Inflammatory macrophage (primary cell): Measurements from ENCODE around the gene UGT1A7.
"Not testable (repeated sequence)": the region's sequence is repeated elsewhere in the genome, so short reads cannot be mapped to it uniquely, and the experiment has no call there.

Source experiments
- DNase-seq, 2 donors: peaks; one replicate each; pipeline ENCODE4 v3.0.0-alpha.2; 2020 to 2022

Gene UGT1A7

DNA sequence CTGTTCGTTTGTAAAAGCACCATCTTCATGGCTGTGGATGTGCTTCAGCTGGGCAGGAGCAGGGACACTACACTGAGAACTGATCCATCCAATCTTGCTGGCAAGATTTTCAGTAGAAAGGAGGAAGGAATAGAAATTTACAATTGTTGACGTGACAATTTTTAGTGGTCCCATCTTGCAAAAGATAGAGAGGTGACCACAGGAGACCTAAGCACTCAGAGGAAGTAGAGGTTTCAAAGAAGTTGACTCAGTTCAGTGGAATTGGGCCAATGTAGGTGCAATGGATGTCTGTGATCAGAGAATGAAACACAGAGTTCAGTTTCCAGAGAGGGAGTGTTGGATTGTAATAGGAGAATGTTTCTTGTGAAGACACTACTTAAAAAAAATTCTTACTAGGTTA is 32.4 kb downstream of the UGT1A7 start:
- no peak for DNase-seq

DNA sequence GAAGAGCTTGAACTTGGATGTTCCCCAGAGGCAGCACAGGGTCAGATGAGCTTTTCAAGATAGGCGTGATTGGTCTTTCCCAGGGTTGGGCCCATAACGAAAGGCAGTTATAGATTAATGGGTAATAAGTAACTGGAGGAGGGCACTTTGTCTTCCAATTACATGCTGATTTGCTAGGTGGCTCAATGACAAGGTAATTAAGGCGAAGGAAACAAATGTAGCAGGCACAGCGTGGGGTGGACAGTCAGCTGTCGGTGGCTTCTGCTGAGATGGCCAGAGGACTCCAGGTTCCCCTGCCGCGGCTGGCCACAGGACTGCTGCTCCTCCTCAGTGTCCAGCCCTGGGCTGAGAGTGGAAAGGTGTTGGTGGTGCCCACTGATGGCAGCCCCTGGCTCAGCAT is 36.9 kb downstream of the UGT1A7 start, which contains the start of gene UGT1A4:
UGT1A4 (plus strand) TSS at position 185 of the 400 bp plus-strand sequence; CDS start at position 270, 85 bp downstream.
- no peak for DNase-seq

DNA sequence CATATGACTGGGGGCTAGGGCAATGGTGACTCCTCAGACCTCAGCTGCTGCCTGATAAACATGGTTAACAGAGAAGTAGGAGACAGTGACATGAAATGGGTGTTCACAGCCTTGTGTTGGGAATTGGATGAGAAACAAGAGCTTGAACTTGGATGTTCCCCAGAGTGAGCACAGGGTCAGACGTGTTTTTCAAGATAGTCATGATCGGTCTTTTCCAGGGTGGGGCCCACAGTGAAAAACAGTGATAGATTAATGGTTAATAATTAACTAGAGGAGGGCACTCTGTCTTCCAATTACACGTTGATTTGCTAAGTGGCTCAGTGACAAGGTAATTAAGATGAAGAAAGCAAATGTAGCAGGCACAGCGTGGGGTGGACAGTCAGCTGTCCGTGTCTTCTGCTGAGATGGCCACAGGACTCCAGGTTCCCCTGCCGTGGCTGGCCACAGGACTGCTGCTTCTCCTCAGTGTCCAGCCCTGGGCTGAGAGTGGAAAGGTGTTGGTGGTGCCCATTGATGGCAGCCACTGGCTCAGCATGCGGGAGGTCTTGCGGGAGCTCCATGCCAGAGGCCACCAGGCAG is 47.1 kb downstream of the UGT1A7 start, which contains the start of gene UGT1A3:
UGT1A3 (plus strand) TSS at position 320 of the 579 bp plus-strand sequence; CDS start at position 405, 85 bp downstream.
- DNase-seq: no peak

DNA sequence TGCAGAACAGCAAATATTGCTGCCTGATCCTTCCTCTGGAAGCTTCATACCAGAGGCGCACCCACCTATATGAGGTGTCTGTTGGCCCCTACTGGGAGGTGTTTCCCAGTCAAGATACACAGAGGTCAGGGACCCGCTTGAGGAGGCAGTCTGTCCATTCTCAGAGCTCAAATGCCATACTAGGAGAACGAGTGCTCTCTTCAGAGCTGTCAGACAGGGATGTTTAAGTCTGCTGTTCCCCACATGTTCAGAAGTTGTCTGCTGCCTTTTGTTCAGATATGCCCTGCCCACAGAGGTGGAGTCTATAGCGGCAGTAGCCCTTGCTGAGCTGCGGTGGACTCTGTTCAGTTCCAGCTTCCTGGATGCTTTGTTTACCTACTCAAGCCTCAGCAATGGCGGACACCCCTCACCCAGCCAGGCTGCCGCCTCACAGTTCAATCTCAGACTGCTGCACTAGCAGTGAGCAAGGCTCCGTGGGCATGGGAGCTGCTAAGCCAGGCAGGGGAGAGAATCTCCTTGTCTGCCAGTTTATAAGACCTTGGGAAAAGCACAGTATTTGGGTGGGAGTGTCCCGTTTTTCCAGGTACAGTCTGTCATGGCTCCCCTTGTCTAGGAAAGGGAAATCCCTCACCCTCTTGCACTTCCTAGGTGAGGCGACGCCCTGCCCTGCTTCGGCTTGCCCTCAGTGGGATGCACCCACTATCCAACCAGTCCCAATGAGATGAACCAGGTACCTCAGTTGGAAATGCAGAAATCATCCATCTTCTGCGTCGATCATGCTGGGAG is 55.4 kb downstream of the UGT1A7 start:
- not testable (repeated sequence) for DNase-seq

DNA sequence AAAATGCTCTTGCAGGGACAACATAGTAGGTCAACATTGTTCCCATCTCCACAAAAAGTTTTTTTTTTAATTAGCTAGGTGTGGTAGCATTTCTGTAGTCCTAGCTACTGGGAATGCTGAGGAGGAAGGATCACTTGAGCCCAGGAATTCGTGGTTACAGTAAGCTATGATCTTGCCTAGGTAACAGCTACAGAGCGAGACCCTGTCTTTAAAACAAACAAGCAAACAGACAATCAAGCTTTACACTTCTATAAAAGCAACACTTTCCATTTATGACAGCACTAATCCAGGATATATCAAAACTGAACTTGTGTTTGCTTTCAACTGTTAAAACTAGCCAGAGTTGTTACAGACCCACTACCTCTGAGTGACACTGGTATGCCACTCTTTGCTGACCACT is 59.2 kb downstream of the UGT1A7 start:
- no peak for DNase-seq

DNA sequence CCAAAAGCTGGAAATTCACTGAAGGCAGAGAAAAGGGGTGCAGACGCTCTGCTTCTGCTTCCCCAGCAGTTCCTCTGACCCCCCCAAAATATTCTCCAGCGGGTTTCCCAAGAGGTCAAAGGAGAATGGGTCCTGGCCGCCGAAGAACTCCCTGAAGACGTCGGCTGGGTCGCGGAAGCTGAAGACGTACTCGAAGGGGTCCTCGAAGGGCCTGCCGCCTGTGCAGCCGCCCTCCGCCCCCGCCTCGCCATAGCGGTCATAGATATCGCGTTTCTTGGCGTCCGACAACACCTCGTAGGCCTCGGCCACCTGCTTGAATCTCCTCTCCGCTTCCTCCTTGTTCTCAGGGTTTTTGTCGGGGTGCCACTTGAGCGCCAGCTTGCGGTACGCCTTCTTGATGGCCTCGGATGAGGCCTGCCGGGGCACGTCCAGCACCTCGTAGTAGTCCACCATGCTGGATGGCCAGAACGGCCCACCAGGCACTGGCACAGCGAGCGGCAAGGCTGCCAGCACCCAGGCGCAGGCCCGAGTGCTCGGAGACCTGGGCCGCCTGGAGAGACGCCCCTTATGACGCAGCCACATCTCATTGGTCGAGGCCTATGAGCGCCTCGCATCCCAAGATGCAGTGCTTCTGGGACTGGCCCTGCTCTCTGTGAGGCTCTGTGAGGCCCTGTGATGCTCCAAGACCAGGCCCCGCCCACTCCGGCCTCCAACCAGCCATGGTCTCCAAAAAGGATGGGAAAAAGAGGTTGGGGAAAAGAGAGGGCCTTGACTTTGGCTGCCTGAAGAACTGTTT is 62.0 kb downstream of the UGT1A7 start:
- DNase-seq: no peak

DNA sequence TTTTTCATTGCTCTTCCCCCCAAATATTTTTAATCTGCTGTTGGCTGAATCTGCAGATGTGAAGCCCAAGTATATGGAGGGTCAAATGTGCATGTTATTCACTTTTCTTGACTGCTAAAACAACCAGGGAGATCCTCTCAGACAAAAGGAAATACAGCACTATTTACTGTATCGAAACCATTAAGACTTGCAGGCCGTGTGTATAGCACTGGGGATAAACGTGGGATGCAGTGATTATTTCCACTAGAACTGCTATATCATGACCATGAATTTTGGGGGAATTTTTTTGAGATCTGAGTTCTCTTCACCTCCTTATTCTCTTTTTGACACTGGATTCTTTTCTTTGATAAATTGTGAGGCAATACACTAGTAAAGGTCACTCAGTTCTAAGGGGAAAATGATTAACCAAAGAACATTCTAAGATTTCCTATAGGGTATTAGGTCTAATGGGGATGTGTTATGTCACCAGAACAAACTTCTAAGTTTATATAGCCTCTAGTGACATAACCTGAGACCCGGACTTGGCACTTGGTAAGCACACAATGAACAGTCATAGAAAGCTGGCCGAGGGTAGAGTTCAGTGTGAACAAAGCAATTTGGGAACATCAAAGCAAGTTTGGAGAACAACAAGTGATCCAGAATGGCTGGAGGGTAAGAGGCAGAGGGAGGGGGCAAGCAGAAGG is 63.5 kb downstream of the UGT1A7 start:
- DNase-seq: no peak

DNA sequence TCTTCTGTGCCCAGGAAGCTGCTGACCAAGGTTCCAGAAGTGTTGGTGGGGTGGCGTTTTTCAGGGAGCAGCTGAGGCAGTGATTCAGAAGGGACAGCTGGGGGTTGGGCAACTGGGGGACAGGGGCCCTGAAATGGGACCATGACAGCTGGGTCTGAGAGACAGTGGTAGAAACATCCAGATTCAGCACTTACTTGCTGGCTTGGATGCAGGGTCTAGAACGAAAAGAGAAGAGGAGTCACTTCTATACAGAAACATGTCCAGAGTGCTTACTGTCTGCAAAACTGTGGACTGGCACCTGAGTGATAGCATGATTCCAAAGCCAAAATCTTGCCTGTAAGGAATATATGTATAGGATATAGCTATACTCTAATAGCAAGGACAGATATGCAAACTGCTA is 64.1 kb downstream of the UGT1A7 start:
- DNase-seq: not testable (repeated sequence)

DNA sequence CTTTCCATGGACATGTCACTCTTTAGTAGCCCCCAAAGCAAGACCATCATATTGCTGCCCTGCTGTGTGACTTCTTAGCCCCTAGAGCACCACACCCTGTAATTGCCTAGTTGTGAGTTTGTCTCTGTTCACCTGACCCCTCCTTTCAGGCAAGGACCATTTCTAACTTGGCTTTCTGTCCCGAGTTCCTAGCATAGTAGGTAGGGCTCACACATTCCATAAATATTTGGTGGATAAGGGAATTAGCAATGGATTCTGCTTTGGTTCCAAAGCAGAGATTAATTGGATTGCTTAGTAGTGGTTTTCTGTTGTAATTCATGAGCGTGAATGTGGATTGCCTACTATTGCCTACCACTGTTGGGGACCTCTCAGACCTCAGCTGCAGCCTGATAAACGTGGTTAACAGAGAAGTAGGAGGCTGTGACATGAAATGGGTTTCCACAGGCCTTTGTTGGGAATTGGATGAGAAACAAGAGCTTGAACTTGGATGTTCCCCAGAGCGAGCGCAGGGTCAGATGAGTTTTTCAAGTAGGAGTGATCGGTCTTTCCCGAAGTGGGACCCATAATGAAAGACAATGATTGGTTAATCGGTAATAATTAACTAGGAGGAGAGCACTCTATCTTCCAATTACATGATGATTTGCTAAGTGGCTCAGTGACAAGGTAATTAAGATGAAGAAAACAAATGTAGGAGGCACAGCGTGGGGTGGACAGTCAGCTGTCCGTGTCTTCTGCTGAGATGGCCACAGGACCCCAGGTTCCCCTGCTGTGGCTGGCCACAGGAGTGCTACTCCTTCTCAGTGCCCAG is 65.0 kb downstream of the UGT1A7 start:
- DNase-seq: no peak

DNA sequence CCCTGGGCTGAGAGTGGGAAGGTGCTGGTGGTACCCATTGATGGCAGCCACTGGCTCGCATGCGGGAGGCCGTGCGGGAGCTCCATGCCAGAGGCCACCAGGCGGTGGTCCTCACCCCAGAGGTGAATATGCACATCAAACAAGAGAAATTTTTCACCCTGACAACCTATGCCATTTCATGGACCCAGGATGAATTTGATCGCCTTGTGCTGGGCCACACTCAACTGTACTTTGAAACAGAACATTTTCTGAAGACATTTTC is 65.5 kb downstream of the UGT1A7 start:
- DNase-seq: no peak

DNA sequence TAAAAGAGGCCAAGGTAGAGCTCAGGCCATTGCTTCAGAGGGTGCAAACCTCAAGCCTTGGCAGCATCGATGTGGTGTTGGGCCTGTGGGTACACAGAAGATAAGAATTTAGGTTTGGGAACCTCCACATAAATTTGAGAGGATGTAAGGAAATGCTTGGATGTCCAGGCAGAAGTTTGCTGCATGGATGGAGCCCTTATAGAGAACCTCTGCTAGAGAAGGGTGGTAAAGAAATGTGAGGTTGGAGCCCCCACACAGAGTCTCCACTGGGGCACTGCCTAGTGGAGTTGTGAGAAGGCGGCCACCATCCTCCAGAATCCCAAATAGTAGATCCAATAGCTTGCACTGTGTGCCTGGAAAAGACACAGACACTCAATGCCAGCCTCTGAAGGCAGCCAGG is 69.0 kb downstream of the UGT1A7 start:
- not testable (repeated sequence) for DNase-seq

DNA sequence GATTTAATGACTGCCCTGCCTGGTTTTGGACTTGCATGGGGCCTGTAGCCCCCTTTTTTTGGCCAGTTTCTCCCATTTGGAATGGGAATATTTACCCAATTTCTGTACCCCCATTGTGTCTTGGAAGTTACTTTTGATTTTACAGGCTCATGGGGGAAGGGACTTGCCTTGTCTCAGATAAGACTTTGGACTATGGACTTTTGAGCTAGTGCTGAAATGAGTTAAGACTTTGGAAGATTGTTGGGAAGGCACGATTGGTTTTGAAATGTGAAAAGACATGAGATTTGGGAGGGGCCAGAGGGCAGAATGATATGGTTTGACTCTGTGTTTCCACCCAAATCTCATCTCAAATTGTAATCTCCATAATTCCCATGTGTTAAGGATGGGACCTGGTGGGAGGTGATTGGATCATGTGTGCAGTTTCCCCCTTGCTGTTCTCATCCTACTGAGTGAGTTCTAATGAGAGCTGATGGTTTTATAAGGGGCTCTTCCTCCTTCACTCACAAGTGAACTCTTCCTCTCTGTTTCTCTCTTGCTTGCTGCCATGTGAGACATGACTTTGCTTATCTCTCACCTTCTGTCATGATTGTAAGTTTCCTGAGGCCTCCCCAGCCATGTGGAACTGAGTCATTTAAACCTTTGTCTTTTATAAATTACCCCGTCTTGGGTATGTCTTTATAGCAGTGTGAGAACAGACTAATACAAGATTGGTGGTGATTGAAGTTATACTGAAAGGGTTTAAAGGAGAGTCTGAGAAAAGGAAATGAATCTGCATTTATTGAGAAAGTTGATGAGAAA is 69.7 kb downstream of the UGT1A7 start:
- not testable (repeated sequence) for DNase-seq

DNA sequence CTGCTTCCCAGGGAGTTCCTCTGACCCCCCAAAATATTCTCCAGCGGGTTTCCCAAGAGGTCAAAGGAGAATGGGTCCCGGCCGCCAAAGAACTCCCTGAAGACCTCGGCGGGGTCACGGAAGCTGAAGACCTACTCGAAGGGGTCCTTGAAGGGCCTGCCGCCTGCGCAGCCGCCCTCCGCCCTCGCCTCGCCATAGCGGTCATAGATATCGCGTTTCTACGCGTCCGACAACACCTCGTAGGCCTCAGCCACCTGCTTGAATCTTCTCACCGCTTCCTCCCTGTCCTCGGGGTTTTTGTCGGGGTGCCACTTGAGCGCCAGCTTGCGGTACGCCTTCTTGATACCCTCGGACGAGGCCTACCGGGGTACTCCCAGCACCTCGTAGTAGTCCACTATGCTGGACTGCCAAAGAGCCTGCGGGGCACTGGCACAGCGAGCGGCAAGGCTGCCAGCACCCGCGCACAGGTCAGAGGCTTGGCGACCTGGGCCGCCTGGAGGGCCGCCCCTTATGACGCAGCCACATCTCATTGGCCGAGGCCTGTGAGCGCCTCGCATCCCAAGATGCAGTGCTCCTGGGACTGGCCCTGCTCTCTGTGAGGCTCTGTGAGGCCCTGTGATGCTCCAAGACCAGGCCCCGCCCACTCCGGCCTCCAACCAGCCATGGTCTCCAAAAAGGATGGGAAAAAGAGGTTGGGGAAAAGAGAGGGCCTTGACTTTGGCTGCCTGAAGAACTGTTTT is 73.3 kb downstream of the UGT1A7 start:
- no peak for DNase-seq

DNA sequence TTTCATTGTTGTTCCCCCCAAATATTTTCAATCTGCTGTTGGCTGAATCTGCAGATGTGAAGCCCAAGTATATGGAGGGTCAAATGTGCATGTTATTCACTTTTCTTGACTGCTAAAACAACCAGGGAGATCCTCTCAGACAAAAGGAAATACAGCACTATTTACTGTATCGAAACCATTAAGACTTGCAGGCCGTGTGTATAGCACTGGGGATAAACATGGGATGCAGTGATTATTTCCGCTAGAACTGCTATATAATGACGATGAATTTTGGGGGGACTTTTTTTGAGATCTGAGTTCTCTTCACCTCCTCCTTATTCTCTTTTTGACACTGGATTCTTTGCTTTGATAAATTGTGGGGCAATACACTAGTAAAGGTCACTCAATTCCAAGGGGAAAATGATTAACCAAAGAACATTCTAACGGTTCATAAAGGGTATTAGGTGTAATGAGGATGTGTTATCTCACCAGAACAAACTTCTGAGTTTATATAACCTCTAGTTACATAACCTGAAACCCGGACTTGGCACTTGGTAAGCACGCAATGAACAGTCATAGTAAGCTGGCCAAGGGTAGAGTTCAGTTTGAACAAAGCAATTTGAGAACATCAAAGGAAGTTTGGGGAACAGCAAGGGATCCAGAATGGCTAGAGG is 74.9 kb downstream of the UGT1A7 start:
- no peak for DNase-seq

DNA sequence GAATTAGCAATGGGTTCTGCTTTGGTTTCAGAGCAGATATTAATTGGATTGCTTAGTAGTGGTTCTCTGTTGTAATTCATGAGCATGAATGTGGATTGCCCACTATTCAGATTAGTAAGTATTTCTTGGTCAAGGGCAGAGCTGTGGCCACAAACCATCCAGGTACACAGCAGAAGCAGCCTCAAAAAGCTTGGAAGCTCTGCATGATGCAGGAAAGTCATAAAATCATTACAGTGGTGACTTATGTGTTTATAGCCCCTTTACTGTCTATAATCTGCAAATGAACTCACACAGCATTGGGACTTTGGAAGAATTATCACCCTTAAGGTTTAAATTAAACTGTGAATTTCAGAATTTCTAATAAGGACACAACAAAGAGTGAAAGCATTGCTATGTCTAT is 76.4 kb downstream of the UGT1A7 start:
- no peak for DNase-seq

DNA sequence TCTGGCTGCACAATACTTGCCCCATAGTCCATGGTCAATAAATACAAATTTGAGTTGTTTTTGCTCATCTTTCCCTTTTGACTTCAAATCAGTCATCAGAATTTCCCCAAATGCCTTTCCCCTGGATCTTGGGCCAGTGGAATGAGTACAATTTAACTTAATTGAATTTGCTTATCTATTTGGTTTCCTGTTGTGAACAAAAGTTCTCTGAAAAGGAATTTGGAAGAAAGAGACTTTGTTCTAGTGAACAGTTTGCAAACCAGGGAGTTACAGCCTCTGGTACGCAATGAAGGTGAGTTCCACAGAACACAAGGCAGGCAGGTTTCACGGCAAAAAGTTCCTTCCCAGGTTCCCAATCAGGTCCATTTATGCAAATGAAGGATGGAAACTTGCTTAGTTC is 77.1 kb downstream of the UGT1A7 start:
- DNase-seq: no peak

DNA sequence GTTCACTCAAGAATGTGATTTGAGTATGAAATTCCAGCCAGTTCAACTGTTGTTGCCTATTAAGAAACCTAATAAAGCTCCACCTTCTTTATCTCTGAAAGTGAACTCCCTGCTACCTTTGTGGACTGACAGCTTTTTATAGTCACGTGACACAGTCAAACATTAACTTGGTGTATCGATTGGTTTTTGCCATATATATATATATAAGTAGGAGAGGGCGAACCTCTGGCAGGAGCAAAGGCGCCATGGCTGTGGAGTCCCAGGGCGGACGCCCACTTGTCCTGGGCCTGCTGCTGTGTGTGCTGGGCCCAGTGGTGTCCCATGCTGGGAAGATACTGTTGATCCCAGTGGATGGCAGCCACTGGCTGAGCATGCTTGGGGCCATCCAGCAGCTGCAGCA is 78.3 kb downstream of the UGT1A7 start, which contains the start of gene UGT1A1:
UGT1A1 (plus strand) TSS at position 228 of the 400 bp plus-strand sequence; CDS start at position 246, 18 bp downstream.
- DNase-seq: no peak

DNA sequence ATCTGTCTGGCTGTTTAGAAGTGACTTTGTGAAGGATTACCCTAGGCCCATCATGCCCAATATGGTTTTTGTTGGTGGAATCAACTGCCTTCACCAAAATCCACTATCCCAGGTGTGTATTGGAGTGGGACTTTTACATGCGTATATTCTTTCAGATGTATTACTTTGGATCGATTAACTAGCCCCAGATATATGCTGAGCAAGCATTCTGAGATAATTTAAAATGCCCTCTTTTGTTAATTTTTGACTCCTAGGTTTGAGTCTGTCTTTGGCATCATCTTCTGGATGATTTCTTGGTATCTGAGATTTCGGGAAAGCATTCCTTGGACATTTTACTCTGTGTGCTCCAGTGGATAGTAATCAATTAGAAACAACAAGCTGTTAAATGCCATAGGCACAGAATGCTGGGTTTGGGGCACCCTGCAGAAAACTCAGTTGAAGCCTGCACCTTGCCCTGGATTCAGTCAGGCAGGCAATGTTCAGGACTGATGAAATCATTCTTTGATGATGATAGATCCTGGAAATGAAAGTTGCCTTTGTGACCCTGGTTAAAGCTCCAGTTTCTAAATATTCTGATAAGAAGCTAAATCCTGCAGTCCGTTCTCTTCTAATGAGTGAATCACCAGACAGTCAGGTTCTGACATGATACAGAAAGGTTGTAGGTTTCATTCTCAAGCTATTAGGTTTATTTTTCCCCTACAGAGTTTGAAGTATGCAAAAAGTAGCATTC is 79.5 kb downstream of the UGT1A7 start:
- no peak for DNase-seq

DNA sequence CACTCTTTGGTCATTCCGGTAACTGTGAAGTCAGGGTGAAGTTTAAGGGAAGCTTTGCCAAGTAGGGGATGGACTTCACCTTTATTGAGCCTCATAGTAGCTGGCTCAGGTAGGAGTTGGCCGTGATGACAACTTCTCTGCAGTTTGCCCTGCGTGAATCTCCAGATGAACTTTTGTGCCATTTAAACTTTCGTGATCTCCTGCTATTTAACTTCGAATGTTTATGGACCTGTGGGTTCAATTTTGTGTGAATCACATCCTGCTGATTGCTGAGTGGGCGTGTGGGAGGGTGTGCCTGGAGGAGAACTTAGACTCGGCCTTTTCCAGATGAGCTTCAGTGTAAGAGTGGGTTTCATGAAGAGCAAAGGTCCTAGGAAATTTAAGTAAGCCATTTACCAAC is 82.6 kb downstream of the UGT1A7 start:
- DNase-seq: peak in 1 of 2 donors; percentile 12
